GM19328 (cell line): ENCODE data around the gene CDH15.
"Not testable (repeated sequence)": the region's sequence is repeated elsewhere in the genome, so short reads cannot be mapped to it uniquely, and the experiment has no call there.

Experiments
- ATAC-seq: cut with Tn5 transposase; IDR thresholded peaks from one replicate; pipeline ENCODE4 v1.9.1; 2021; ENCODE audit warnings: mild to moderate bottlenecking, moderate library complexity; ENCODE audit not compliant: unreplicated experiment

Gene CDH15

GRCh38 chr16:89224665-89225064 is 53.1 kb downstream of the CDH15 start:
- ATAC-seq, result no peak

DNA sequence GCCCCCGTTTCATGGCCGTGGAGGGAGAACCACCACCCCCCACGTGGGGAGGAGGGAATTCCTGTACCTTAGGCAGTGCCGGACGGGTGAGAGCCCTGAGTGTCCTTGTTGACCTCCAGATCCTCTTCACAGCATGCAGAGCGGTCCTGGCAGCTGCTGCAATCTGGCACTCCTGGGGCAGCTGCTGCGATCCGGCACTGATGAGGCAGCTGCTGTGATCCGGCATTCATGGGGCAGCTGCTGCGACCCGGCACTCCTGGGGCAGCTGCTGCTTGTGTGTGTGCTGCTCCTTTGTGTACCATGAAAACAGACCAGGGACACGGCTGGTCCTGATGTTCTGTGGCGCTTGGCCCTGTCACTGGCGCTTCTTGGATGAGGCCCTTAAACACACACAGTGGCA is 58.7 kb downstream of the CDH15 start:
- no peak for ATAC-seq

DNA sequence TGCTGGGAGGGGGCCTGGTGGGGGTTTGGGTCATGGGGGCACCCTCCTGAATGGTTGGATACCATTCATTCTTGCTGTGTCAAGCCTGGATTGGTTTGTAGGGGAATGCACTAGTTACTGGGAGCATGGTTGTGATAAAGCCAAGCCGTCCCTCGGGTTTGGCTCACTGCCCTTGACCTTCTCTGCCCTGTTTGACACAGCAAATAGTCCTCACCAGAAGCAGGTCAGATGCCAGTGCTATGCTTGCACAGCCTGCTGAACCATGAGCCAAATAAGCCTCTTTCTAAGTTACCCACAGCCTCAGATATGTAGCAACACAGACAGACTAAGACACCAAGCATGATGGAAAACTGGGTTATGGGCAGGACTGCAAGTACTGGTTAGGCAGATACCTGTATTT is 60.6 kb downstream of the CDH15 start:
- no peak for ATAC-seq

GRCh38 chr16:89233678-89234490 is 62.3 kb downstream of the CDH15 start:
- ATAC-seq, result no peak

DNA sequence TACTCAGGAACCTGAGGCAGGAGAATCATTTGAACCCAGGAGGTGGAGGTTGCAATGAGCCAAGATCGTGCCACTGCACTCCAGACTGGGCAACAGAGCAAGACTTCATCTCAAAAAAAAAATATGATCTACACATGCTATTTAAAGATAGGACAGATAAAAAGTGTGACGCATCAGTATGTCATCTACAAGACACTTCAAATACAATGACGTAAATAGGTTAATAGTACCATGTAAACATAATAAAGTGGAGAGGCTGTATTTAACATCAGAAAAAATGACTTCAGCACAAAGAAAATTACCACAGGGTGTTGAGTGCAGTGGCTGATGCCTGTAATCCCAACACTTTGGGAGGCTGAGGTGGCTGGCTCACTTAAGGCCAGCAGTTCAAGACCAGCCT is 66.2 kb downstream of the CDH15 start:
- no peak for ATAC-seq

DNA sequence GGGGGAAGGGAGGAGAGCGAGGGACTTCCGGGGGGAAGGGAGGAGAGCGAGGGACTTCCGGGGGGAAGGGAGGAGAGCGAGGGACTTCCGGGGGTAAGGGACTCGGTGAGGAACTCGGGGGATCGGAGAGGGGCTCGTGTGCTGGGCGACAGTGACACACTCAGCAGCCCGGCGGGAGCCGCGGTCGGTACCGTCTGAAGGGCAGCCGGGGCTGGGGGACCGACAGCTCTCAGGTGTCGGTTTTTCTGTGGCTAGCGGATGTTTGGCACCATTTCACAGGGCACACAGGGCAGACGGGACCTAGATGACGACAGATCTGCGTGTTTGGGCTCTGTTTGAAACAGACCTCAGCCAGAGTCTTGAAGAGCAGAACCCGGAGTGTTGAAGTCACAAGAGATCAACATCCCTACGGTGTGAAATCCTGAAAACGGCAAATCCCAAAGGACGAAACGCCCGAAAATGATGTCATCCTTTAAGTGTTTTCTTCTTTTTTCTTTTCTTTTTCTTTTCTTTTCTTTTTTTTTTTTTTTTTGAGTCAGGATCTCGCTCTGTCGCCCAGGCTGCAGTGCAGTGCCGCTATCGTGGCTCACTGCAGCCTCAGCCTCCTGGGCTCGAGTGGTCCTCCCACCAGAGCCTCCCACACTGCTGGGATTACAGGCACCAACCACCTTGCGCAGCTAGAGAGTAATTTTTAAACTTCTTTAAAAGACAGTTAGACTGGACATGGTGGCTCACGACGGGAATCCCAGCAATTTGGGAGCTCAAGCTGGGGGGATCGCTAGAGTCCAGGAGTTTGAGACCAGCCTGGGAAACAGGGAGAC is 69.8 kb downstream of the CDH15 start:
- ATAC-seq, result peak; percentile 48

DNA sequence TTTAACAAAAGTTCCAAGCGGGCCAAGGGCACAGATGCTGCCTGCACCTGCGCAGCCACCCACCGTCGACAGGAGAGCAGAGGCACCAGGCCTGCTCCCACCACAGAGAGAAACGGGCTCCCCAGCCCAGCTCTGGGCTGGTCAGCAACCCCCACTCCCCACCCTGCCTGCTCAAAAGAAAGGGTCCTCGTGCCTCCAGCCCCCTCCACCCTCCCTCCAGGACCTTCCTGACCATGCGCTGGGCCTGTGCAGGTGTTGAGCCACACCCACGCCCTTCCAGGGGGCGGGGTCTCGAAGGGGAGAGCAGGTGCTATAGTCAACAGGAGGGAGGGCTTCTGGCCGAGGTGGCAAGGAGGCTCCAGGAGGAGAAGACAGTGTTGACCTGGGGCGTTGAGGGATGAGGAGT is 71.2 kb downstream of the CDH15 start:
- no peak for ATAC-seq

DNA sequence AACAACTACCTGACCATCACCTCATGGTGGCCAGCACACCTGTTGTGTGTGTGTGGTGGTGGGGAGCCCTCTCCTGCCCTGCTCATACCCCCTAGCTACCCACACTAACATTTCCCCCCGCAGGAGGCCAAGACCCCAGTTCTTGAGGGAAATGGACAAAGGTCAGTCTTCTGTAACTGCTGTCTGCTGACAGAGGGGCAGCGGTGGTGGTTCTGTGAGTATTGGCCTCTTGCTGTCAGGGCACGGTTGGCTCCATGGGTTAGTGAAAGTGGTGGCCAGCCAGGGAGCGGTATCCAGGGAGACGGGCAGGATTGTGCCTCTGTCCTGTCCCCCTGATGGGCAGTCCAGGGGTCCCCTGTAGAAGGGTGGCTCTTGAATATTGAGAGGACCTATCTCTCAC is 72.1 kb downstream of the CDH15 start:
- ATAC-seq, result no peak

GRCh38 chr16:89244264-89244663 is 72.7 kb downstream of the CDH15 start:
- ATAC-seq, result not testable (repeated sequence)

DNA sequence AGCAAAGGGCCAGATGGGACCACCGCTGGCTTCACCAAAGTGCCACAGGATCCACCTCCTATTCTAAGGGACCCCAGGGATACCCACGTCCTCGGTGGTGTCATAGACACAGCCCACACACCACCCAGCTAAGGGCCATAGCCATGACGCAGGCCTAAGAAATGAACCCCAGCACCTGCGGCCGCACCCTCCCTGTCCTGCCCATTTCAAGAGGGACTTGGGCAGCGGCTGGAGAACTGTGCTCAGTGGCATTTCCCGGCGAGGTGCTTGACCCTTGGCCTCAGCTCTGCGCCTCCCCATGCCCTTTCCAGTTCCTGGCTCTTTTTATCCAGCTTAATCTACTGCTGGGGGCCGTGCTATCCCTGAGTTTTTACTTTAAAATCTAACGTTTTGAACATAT is 73.2 kb downstream of the CDH15 start:
- no peak for ATAC-seq
